GM12878 (cell line): Measurements from ENCODE around the gene RRAGD. TPM values are rescaled to one million over a fixed set of nuclear protein-coding genes. Genes with fewer than 3 reads are reported as not detected.

Source experiments
- ATAC-seq: fragments of 200-7000 bp; cut with Tn5 transposase; 3 replicates; pipeline ENCODE4 v1.9.1; 2020; ENCODE audit warnings: mild to moderate bottlenecking, moderate library complexity
- BruUV-seq: library from RNA; stranded (reverse); fragments of 400-500 nt; replicated peaks from 2 replicates; lab custom pipeline; 2021; lab: Mats Ljungman, UMichigan
- CTCF ChIA-PET: fragments of 300-600 bp; sonication (Branson Sonifier 250); formaldehyde crosslinking; extraction: SDS; loops from one replicate; lab custom pipeline; 2021; ENCODE audit warnings: inconsistent platforms; lab: Yijun Ruan, JAX
- POLR2A ChIA-PET: fragments of 350-600 bp; formaldehyde crosslinking; extraction: SDS; loops from one replicate; lab custom pipeline; 2021; ENCODE audit warnings: inconsistent platforms; lab: Charles Lee
- RAD21 ChIA-PET: fragments of 300-600 bp; sonication (Branson Sonifier 250); formaldehyde crosslinking; loops from one replicate; lab custom pipeline; 2023; ENCODE audit warnings: antibody characterized with exemption; ENCODE audit not compliant: unreplicated experiment; lab: Charles Lee
- SMC1A ChIA-PET: fragments of 300-600 bp; sonication (Branson Sonifier 250); formaldehyde crosslinking; loops from one replicate; lab custom pipeline; 2023; ENCODE audit not compliant: unreplicated experiment, uncharacterized antibody; lab: Charles Lee
- DNase-seq: peaks from one replicate; pipeline ENCODE4 v3.0.0-alpha.2; 2011; ENCODE audit warnings: low read depth, low spot score
- FAIRE-seq: peaks from 3 replicates; lab custom pipeline; 2011; peaks lifted over from hg19 to GRCh38; lab: Jason Lieb, UNC
- H2AFZ ChIP-seq: 2 replicates; pipeline ENCODE4 v1.6.0; 2011; ENCODE audit warnings: low read depth, low read length, control low read depth; ENCODE audit not compliant: control insufficient read depth
- H3K27ac ChIP-seq: 2 replicates; pipeline ENCODE4 v1.5.1; 2011; ENCODE audit warnings: control low read depth; ENCODE audit not compliant: control insufficient read depth, insufficient read depth
- H3K27me3 ChIP-seq, 2 experiments: replicated peaks in 1 of 2; 2 replicates each; pipeline versions ENCODE4 v1.6.0 to v1.6.1; 2011; ENCODE audit warnings: low read length in 1 of 2; ENCODE audit not compliant: control insufficient read depth in 2 of 2, insufficient read depth in 2 of 2
- H3K36me3 ChIP-seq, 2 experiments: 2 replicates each; pipeline ENCODE4 v1.5.1; 2011; ENCODE audit warnings: low read length in 1 of 2; ENCODE audit not compliant: control insufficient read depth in 2 of 2, insufficient read depth in 2 of 2
- H3K4me1 ChIP-seq: 2 replicates; pipeline ENCODE4 v1.6.1; 2011; ENCODE audit warnings: mild to moderate bottlenecking, low read length, moderate library complexity, mixed read lengths; ENCODE audit not compliant: control insufficient read depth, insufficient read depth
- H3K4me2 ChIP-seq: 2 replicates; pipeline ENCODE4 v1.6.0; 2011; ENCODE audit warnings: control low read depth; ENCODE audit not compliant: control insufficient read depth, insufficient read depth
- H3K4me3 ChIP-seq: fragments of 200-600 bp; sonication (generic); 2 replicates; pipeline ENCODE4 v1.5.1; 2016
- H3K79me2 ChIP-seq: 2 replicates; pipeline ENCODE4 v1.6.0; 2011; ENCODE audit warnings: low read length; ENCODE audit not compliant: control insufficient read depth, insufficient read depth
- H3K9ac ChIP-seq: 2 replicates; pipeline ENCODE4 v1.8.0; 2011; ENCODE audit warnings: low read length, control low read depth, mixed read lengths; ENCODE audit not compliant: control insufficient read depth, insufficient read depth
- H3K9me3 ChIP-seq: replicated peaks from 3 replicates; pipeline ENCODE4 v1.5.1; 2011; ENCODE audit warnings: mild to moderate bottlenecking, low read length; ENCODE audit not compliant: control insufficient read depth, insufficient read depth
- H4K20me1 ChIP-seq: 2 replicates; pipeline ENCODE4 v1.6.0; 2011; ENCODE audit not compliant: control insufficient read depth, insufficient read depth
- ATF7 ChIP-seq: fragments of 450-650 bp; IDR thresholded peaks from 2 replicates; pipeline ENCODE4 v1.6.1; 2016; ENCODE audit warnings: low read depth, mild to moderate bottlenecking
- CHD1 ChIP-seq: IDR thresholded peaks from 2 replicates; pipeline ENCODE4 v1.6.1; 2012; ENCODE audit warnings: low read depth, low read length, improper control_type of control experiment
- GATAD2B ChIP-seq: fragments of 450-650 bp; conservative IDR thresholded peaks from 2 replicates; pipeline ENCODE4 v1.6.1; 2017; ENCODE audit warnings: low read depth, mild to moderate bottlenecking, moderate library complexity
- RUNX3 ChIP-seq: IDR thresholded peaks from 2 replicates; pipeline ENCODE4 v1.6.1; 2012; ENCODE audit warnings: low read length, inconsistent platforms
- SPI1 ChIP-seq: IDR thresholded peaks from 2 replicates; pipeline ENCODE4 v1.6.1; 2011; ENCODE audit warnings: low read depth, mild to moderate bottlenecking, low read length, moderate library complexity, borderline replicate concordance; ENCODE audit not compliant: insufficient read depth
- WGBS: methylation state at CpG from one replicate; pipeline ENCODE4 v1.1.6; 2016; ENCODE audit warnings: low lambda C conversion rate; ENCODE audit not compliant: insufficient replicate concordance, insufficient coverage; ENCODE audit errors: missing lambda C conversion rate; 5-methylcytosine and 5-hydroxymethylcytosine counted together
- in situ Hi-C: fragments of 300-500 bp; cut with MboI; formaldehyde crosslinking; loops from 9 replicates; pipeline ENCODE4 v1.14.3; 2018; ENCODE audit warnings: mixed read lengths
- intact Hi-C: fragments of 100-400 bp; cut with micrococcal nuclease; formaldehyde crosslinking; loops from one replicate; pipeline ENCODE4 v1.14.2; 2022; ENCODE audit not compliant: unreplicated experiment
- polyA plus RNA-seq, 11 experiments: library from polyadenylated mRNA; depleted of rRNA in 4 of 11; unstranded in 6 of 11; stranded (reverse) in 5 of 11; fragments of >200 nt; fragmentation: Nextera tagmentation in 4 of 11; fragmentation: Illumina TruSeq in 1 of 11; extraction: Ambion mirVana in 4 of 11; extraction: Trizol in 1 of 11; gene quantifications; 1 replicate in 1 of 11; 2 replicates in 10 of 11; pipeline versions ENCODE4 v1.2.1 to v1.2.3, GENCODE V29; 2011 to 2016; ENCODE audit warnings: inconsistent platforms in 2 of 11, missing spikeins in 2 of 11, low read depth in 1 of 11
- total RNA-seq, 4 experiments: library from RNA; depleted of rRNA in 3 of 4; stranded (reverse); fragments of >200 nt in 3 of 4; fragmentation: Illumina TruSeq in 1 of 4; extraction: Trizol in 1 of 4; gene quantifications; 2 replicates each; pipeline versions ENCODE4 v1.2.1 to v1.2.3, GENCODE V29; 2013 to 2021

The RRAGD gene
- total and polyA plus RNA-seq, 10 of the 15 experiments (the other 5 are each of a cell fraction or from before 2014, with no cell fraction given) = 4.6 to 17.4 (median 8.5) TPM

GRCh38 chr6:89388846-89389245 lies 23.2 kb downstream of the RRAGD start:
- ATAC-seq (no peak), FAIRE-seq (no peak), DNase-seq (no peak)
- Histone ChIP-seq H3K9ac (no peak overlapping the region), H3K27me3 (no peaks in the 10 kb centered on the region), H2AFZ (no peak overlapping the region), H3K27ac (no peak overlapping the region), H3K79me2 (peaks cover 34% of the 10 kb centered on the region), H3K4me1 (peaks cover 31% of the 10 kb centered on the region), H4K20me1 (no peaks in the 10 kb centered on the region), H3K9me3 (peaks cover 4% of the 10 kb centered on the region; the same call in 2 of the 3 replicates), H3K4me3 (no peak overlapping the region), H3K36me3 (no peaks in the 10 kb centered on the region; a peak in 1 of 4 replicates), H3K4me2 (no peak overlapping the region)
- ChIA-PET CTCF (interaction anchor here (0.9 to 2.5 kb wide), 4 partner anchors 17 to 221 kb away, joined by 3 to 22 read pairs (median 4); no protein-coding TSS in a partner anchor), SMC1A (interaction anchor here (1.2 to 2.4 kb wide), 3 partner anchors 10 to 241 kb away, joined by 3 to 5 read pairs (median 5); no protein-coding TSS in a partner anchor), RAD21 (interaction anchor here (1.8 to 2.2 kb wide), 2 partner anchors 16 to 21 kb away, joined by 4 to 7 read pairs; no protein-coding TSS in a partner anchor), POLR2A (interaction anchor here (0.7 kb wide), 1 partner anchor 67 kb away, joined by 4 read pairs; no protein-coding TSS in a partner anchor)
- intact Hi-C loops = no loop called here
- TF ChIP-seq ATF7 (no peak), SPI1 (no peak), GATAD2B (no peak), CHD1 (no peak), RUNX3 (no peak)
- BruUV-seq = no TSS peak
- in situ Hi-C loops = no loop called here
- WGBS = 87% methylated on average over 6 of the region's 6 CpGs
